Measurements from ENCODE around the gene SLC35B3. TPM values are rescaled to one million over a fixed set of nuclear protein-coding genes. Genes with fewer than 3 reads are reported as not detected.
"Not testable (repeated sequence)": the region's sequence is repeated elsewhere in the genome, so short reads cannot be mapped to it uniquely, and the experiment has no call there.

The SLC35B3 gene
- total RNA-seq, 1 experiment from 2014 or later: 8.6 TPM

GRCh38 chr6:8414844-8415243, 20.5 kb downstream of the SLC35B3 start:
- ATAC-seq (no peak), DNase-seq (ENCODE audit: low read depth, low spot score) (no peak)
- TF ChIP-seq RAD21 (IDR thresholded peaks at IDR 0.05; ENCODE audit: low read depth): no peak
- Histone ChIP-seq H3K36me3 (ENCODE audit: control insufficient read depth in 1 of 2, insufficient read depth in 2 of 2, low read length in 2 of 2) (peaks cover 9 to 10% of the 10 kb centered on the region in 2 experiments; a peak in 2 of 4 replicates), H3K4me3 (replicated peaks in 1 of 2; ENCODE audit: low read depth in 1 of 2, low read length in 2 of 2) (no peak overlapping the region), H3K9me3 (ENCODE audit: control insufficient read depth in 1 of 2, insufficient read depth in 1 of 2, low read depth in 1 of 2, low read length in 2 of 2) (no peaks in the 10 kb centered on the region), H3K4me1 (ENCODE audit: control insufficient read depth in 1 of 2, insufficient read depth in 2 of 2, low read length in 2 of 2) (no peaks in the 10 kb centered on the region), H3K79me2 (ENCODE audit: insufficient read depth, low read length) (no peaks in the 10 kb centered on the region), H2AFZ (ENCODE audit: low read depth, low read length, poor library complexity, severe bottlenecking) (no peak overlapping the region), H3K9me2 (ENCODE audit: insufficient read depth) (no peaks in the 10 kb centered on the region), H3K27ac (ENCODE audit: low read depth, low read length) (no peak overlapping the region), H3K4me2 (ENCODE audit: low read length) (no peak overlapping the region), H3K9ac (ENCODE audit: low read length) (no peak overlapping the region), H4K20me1 (ENCODE audit: insufficient read depth) (no peaks in the 10 kb centered on the region), H3K27me3 (ENCODE audit: insufficient read depth, low read length) (no peaks in the 10 kb centered on the region)
- CTCF ChIA-PET: no interaction called here
- POLR2A ChIA-PET: no interaction called here
- intact Hi-C loops (cut with micrococcal nuclease): no loop called here
- RAD21 ChIA-PET (ENCODE audit: low non-redundant PET in 1 of 2, low total read pairs in 2 of 2, uncharacterized antibody in 2 of 2, unreplicated experiment in 2 of 2): no interaction called here
- no TSS peak for BruUV-seq (replicated peaks)

GRCh38 chr6:8405946-8406345, 29.4 kb downstream of the SLC35B3 start:
- CTCF ChIA-PET; H3K4me2 ChIP-seq (ENCODE audit: low read length); H3K9ac ChIP-seq (ENCODE audit: low read length); intact Hi-C loops (cut with micrococcal nuclease); H2AFZ ChIP-seq (ENCODE audit: low read depth, low read length, poor library complexity, severe bottlenecking); H3K4me3 ChIP-seq (replicated peaks in 1 of 2; ENCODE audit: low read depth in 1 of 2, low read length in 2 of 2); H3K79me2 ChIP-seq (ENCODE audit: insufficient read depth, low read length); H4K20me1 ChIP-seq (ENCODE audit: insufficient read depth); RAD21 ChIA-PET (ENCODE audit: low non-redundant PET in 1 of 2, low total read pairs in 2 of 2, uncharacterized antibody in 2 of 2, unreplicated experiment in 2 of 2); DNase-seq (ENCODE audit: low read depth, low spot score); H3K27ac ChIP-seq (ENCODE audit: low read depth, low read length); H3K9me3 ChIP-seq (ENCODE audit: control insufficient read depth in 1 of 2, insufficient read depth in 1 of 2, low read depth in 1 of 2, low read length in 2 of 2); H3K4me1 ChIP-seq (ENCODE audit: control insufficient read depth in 1 of 2, insufficient read depth in 2 of 2, low read length in 2 of 2); H3K9me2 ChIP-seq (ENCODE audit: insufficient read depth); ATAC-seq; POLR2A ChIA-PET; H3K36me3 ChIP-seq (ENCODE audit: control insufficient read depth in 1 of 2, insufficient read depth in 2 of 2, low read length in 2 of 2); BruUV-seq (replicated peaks); H3K27me3 ChIP-seq (ENCODE audit: insufficient read depth, low read length): not testable (repeated sequence)

- Histone ChIP-seq H2AFZ (ENCODE audit: low read depth, low read length, poor library complexity, severe bottlenecking) (no peak overlapping the region), H3K36me3 (ENCODE audit: control insufficient read depth in 1 of 2, insufficient read depth in 2 of 2, low read length in 2 of 2) (no peaks in the 10 kb centered on the region), H3K27ac (ENCODE audit: low read depth, low read length) (no peak overlapping the region), H3K4me1 (ENCODE audit: control insufficient read depth in 1 of 2, insufficient read depth in 2 of 2, low read length in 2 of 2) (no peaks in the 10 kb centered on the region), H3K4me3 (replicated peaks in 1 of 2; ENCODE audit: low read depth in 1 of 2, low read length in 2 of 2) (no peak overlapping the region), H3K9ac (ENCODE audit: low read length) (no peak overlapping the region), H3K27me3 (ENCODE audit: insufficient read depth, low read length) (no peaks in the 10 kb centered on the region), H3K4me2 (ENCODE audit: low read length) (no peak overlapping the region), H3K9me3 (ENCODE audit: control insufficient read depth in 1 of 2, insufficient read depth in 1 of 2, low read depth in 1 of 2, low read length in 2 of 2) (no peaks in the 10 kb centered on the region), H3K79me2 (ENCODE audit: insufficient read depth, low read length) (no peaks in the 10 kb centered on the region), H3K9me2 (ENCODE audit: insufficient read depth) (no peaks in the 10 kb centered on the region), H4K20me1 (ENCODE audit: insufficient read depth) (no peaks in the 10 kb centered on the region)
- BruUV-seq (replicated peaks): no TSS peak
- intact Hi-C loops (cut with micrococcal nuclease): no loop called here
- no peak for DNase-seq (ENCODE audit: low read depth, low spot score)
- ChIA-PET CTCF (no interaction called here), POLR2A (no interaction called here), RAD21 (ENCODE audit: low non-redundant PET in 1 of 2, low total read pairs in 2 of 2, uncharacterized antibody in 2 of 2, unreplicated experiment in 2 of 2) (no interaction called here)
- ATAC-seq: no peak
- TF ChIP-seq ZNF274 (IDR thresholded peaks at IDR 0.05; ENCODE audit: low read depth, low read length): no peak
- TF ChIP-seq ELF1 (IDR thresholded peaks at IDR 0.05; ENCODE audit: borderline replicate concordance, low read depth): no peak
- no peak for TF ChIP-seq REST (IDR thresholded peaks at IDR 0.05; ENCODE audit: low read depth)
- TF ChIP-seq EZH2phosphoT487 (IDR thresholded peaks at IDR 0.05; ENCODE audit: borderline replicate concordance): no peak
- no peak for TF ChIP-seq SRF (IDR thresholded peaks at IDR 0.05; ENCODE audit: low read depth)
- TF ChIP-seq CTCF (IDR thresholded peaks at IDR 0.05 in 2 of 3, conservative IDR thresholded peaks at IDR 0.05 in 1 of 3; ENCODE audit: borderline replicate concordance in 1 of 3, insufficient read depth in 1 of 3, low read depth in 2 of 3, low read length in 2 of 3): no peak
- TF ChIP-seq RAD21 (IDR thresholded peaks at IDR 0.05; ENCODE audit: low read depth): no peak
- TF ChIP-seq FOSL1 (IDR thresholded peaks at IDR 0.05; ENCODE audit: low read depth): no peak
- no peak for TF ChIP-seq CEBPB (IDR thresholded peaks at IDR 0.05; ENCODE audit: low read depth)
Observed at GRCh38 chr6:8402546-8402945, 32.8 kb downstream of the SLC35B3 start.
